Left cardiac atrium (tissue), 4 donors: ENCODE results near the gene PRDM11. TPM values are rescaled to one million over a fixed set of nuclear protein-coding genes. Genes with fewer than 3 reads are reported as not detected.
A peak's percentile ranks its signal among the peaks of the same experiment; 100 is the strongest.

Source experiments
- ATAC-seq, 2 donors: fragments of 200-7000 bp; cut with Tn5 transposase; one replicate each; pipeline ENCODE4 v1.9.1; 2020; ENCODE audit warnings: mild to moderate bottlenecking in 2 of 2, moderate library complexity in 2 of 2
- DNase-seq: peaks from one replicate; pipeline ENCODE4 v3.0.0-alpha.2; 2020
- intact Hi-C, 2 donors: fragments of 100-400 bp; cut with DNase I; formaldehyde crosslinking; loops; one replicate each; pipeline versions ENCODE4 v1.14.1 to v1.15.1; 2022 to 2023
- long read RNA-seq: library from polyadenylated mRNA; unstranded; transcript quantifications from one replicate; pipeline ENCODE4 v2.0.0, GENCODE V29; 2021
- total RNA-seq, 2 donors: library from RNA; stranded (reverse); fragmentation: NEBNext Ultra II Directional; extraction: Animal tissue kit (Norgen Biotek cat#: 25700); gene quantifications; one replicate each; pipeline ENCODE4 v1.2.1, GENCODE V29; 2021
- donor health status: DM: no; HTN: yes; CAD: no.
- donor health status: DM: no; HTN: yes; CAD: no; lungs with severe emphysema.
- donor health status: DM: yes; HTN: yes; CAD: no.
- donor health status: Dilated cardiomyopathy.

PRDM11 gene
- 10 to 100 TPM; 16.1 to 16.3 TPM for total RNA-seq
- long read RNA-seq, partial matches to known transcripts, result 0 of 4 reads
- long read RNA-seq, other reads (novel, unspliced or antisense), result 4 of 4 reads

DNA sequence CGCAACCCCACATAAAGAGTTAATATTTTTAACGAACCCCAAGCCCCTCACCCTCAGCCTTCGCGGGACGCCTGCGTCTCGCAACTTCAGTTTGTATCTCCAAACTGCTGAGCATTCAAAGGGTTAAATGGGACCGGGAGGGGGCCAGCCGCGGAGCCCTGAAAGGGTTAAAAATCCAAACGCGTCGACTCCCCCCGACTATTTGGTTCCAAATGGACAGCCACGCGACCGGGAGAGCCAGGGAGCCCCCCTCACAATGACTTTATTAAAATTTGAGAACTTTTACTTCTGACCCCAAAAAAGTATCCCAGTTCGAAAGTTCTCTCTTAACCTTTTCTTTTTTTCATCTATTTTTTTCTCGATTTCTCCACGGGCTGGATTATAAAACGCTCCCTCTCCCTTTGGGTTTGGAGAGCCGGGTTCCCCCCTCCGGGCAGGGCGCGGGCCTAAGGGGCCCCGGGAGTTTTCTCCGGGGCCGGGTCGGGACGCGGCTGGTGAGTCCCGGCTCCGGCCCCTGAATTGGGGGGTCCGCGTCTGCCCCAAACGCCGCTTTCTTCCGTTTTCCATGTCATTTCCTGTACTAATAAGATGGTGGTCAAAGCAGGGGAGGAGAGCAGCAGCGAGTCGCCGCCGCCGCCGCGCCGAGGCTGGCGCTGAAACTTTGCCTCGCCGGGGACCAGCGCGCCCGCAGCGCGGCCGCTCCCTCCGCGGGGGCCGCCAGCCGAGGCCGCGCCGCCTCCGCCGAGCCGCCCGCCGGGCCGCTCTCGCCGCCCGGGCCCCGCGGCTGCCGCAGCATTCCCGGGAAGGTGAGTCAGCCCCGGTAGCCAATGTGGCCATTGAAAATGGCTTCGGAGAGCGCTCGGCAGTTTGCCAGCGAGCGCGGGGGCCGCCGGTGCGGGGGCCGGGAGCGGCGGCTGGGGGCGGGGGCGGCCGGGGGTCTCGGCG lies at the start of gene PRDM11:
Gene PRDM11, plus strand, starts transcription at position 568 of the 945 bp plus-strand sequence. CDS start 35,128 bp downstream, outside the sequence.
- intact Hi-C loops, result loop anchor here in 1 of 2 donors (2.0 kb wide), 1 partner anchor 34 kb away; no protein-coding TSS in a partner anchor
- ATAC-seq (peak; percentile 6 to 31), DNase-seq (peak; percentile 77)

- intact Hi-C loops, result no loop called here
- DNase-seq, result peak; percentile 72
Measured at GRCh38 chr11:45097721-45098493, 48.5 kb upstream of the PRDM11 start.

DNA sequence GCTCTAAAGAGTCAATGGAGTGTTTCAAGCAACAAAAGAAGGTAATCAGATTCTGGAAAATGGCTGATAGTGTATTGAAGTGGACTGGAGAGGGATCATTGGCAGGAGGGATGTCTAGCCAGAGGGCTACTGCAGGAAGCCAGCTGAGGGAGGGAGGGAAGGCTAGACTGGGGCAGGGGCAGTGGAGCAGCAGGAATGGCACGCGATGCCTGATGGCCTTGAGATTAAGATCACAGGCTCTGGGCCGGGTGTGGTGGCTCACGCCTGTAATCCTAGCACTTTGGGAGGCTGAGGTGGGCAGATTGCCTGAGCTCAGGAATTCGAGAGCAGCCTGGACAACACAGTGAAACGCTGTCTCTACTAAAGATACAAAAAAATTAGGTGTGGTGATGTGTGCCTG lies 47.5 kb upstream of the PRDM11 start:
- DNase-seq, result no peak
- no peak for ATAC-seq
- intact Hi-C loops, result no loop called here

More at GRCh38 chr11:45097721-45098493, 48.5 kb upstream of the PRDM11 start:
- ATAC-seq, result peak; percentile 62 to 80

DNA sequence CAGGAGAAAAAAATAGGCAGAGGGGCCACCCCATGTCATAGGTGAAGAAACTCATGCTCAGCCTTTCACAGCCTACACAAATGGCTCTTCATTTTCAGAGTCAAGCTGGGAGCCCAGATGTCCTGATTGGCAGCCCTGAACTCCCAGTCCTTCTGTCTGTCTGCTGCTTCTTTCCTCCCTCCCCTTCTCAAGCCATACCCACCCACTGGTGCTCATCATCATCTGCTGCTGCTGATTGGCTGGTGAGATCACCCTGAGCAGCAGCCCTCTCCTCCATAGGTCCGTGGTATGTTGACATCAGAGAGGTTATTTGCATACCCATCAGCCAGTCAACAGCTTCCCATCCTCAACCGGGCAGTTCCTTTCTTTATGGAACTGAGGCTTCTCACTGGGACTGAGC lies 46.1 kb upstream of the PRDM11 start:
- DNase-seq, result no peak
- intact Hi-C loops, result loop anchor here (5.0 to 10.0 kb wide), 2 partner anchors 476 to 478 kb away; no protein-coding TSS in a partner anchor
- no peak for ATAC-seq

GRCh38 chr11:45102361-45102809 lies 44.1 kb upstream of the PRDM11 start:
- intact Hi-C loops, result loop anchor here (2.0 to 10.0 kb wide), 3 partner anchors 166 to 480 kb away; no protein-coding TSS in a partner anchor
- ATAC-seq (no peak), DNase-seq (no peak)

GRCh38 chr11:45102810-45103621 lies 43.4 kb upstream of the PRDM11 start:
- peak; percentile 60 to 63 for ATAC-seq
- intact Hi-C loops, result loop anchor here (2.0 to 10.0 kb wide), 3 partner anchors 166 to 481 kb away; no protein-coding TSS in a partner anchor
- DNase-seq, result peak; percentile 64

DNA sequence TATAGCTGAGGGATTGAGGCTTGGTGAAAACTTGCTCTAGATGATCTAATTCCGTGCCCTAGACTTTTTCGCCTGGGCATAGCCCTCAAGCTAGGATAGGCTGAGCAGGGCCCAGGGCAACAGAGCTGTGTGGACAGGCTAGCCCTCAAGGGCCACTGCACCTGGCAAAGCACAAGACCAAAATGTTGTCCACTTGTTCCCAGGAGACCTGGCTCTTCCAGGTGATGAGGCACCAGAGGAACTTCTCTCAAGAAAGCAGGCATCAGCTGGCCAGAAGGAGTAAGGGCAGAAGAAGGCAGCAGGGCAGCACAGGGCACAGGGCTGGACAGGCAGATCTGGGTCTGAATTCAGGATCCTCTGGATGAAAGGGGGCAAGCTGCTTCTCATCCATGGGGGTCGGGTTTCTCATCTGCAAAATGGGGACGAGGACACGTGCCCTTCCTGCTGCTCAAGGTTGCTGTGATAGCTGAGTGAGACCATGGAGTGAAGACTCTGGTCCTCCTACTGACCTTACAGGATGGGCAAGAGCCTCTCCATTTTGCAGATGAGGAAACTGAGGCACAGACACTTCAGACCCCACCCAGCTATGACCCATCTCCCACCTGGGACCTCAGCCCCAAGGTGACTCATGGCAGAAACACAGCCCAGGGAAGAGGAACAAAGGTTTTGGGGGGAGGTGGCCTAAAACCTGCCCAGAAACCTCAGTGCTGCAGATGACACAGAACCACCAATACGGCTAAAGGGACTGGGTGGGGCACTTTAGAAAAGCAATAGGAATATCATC lies 42.2 kb upstream of the PRDM11 start:
- intact Hi-C loops, result loop anchor here (2.0 to 10.0 kb wide), 4 partner anchors 167 to 482 kb away; no protein-coding TSS in a partner anchor
- ATAC-seq (no peak), DNase-seq (no peak)

GRCh38 chr11:45104790-45105084 lies 41.7 kb upstream of the PRDM11 start:
- ATAC-seq (no peak), DNase-seq (no peak)
- intact Hi-C loops, result loop anchor here (2.0 to 10.0 kb wide), 5 partner anchors 168 to 482 kb away; no protein-coding TSS in a partner anchor

DNA sequence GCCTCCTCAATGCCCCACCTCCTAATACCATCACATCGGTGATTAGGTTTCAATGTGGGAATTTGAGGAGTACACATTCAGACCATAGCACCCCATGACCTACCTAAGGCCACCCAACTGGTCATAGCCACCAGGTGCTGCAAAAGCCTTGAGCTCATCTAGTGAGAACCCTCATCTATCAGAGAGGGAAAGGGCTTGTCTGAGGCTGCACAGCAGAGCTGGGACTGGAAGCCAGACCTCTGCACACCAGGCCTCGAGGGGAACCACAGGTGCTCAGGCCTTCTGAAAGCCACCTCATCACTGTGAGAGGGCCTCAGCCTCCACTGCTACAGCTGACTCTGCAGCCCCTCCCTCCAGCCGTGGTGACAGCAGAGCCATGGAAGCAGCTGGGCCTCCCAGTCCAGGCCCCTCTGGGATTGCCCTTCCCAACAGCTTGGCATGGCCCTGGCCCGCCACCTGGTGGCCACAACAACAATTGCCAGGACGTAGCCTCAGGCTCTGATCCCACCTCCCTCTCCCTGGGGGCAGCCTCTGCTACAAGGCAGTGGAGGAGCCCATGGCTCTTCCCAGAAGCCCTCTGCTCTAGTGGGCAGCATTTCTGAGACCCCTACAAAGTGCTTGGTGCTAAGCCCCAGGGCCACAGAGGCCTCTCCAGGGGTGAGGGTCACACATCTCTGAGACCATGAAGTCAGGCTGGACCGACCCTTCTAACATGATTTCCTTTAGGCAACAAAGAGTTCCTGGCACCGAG lies 41.0 kb upstream of the PRDM11 start:
- ATAC-seq (peak; percentile 82 to 84), DNase-seq (peak; percentile 84)
- intact Hi-C loops, result loop anchor here (2.0 to 10.0 kb wide), 4 partner anchors 169 to 481 kb away; no protein-coding TSS in a partner anchor

DNA sequence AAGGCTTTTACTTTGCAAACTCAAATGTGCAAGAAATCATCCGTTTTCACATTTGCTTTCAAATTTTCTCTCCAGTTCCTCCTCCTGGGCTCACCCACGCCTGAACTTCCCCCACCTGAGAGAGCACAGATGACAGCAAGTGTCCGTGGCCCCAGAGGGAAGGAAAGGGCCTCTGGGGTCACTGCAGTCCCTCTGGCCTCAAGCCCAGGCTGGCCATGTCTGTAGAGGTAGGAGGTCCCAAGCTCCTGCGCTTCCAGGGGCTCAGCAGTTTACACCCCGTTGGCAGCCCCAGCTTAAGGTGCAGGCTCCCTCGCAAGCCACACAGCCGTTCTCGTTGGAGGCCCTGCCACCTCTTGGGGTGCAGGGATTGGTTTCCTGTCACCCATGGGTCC lies 40.5 kb upstream of the PRDM11 start:
- ATAC-seq (no peak), DNase-seq (no peak)
- intact Hi-C loops, result loop anchor here (2.0 to 10.0 kb wide), 4 partner anchors 169 to 481 kb away; no protein-coding TSS in a partner anchor

DNA sequence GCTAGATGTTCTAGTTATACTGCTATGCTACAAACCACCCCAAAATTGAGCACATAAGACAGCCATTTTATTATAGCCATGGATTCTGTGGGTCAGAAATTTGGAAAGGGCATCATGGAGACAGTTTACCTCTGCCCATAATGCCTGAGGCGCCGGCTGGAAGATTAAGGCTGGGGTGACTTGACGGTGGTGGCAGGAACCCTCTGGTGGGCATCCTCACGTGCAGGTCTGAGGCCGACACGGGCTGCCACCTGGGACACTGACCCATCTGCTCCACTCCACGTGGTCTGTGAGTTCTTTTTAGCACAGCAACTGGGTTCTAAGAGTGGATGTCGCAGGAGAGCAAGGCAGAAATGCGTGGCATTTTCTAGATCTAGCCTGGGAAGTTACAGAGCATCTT lies 40.0 kb upstream of the PRDM11 start:
- DNase-seq, result no peak
- intact Hi-C loops, result loop anchor here in 1 of 2 donors (5.0 to 10.0 kb wide), 2 partner anchors 226 to 482 kb away; no protein-coding TSS in a partner anchor
- ATAC-seq, result no peak

DNA sequence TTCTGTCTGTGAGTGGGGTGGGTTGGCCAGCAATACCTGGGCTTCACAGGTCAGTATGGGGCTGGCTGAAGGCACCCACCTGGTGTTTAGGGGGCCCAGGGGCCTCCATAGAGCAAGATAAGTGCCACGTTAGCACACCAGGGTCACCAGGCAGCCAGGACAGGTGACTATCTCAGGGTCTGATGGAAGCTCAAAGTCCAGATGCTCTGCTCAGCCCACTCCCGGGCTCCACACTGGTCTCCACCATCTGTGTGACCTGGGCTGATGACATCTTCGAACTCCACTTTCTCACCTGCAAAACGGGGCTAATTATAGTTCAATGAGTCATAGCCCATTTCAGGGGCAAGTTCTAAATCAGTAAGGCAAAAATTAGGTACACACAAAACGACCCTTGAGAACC lies 39.4 kb upstream of the PRDM11 start:
- ATAC-seq (no peak), DNase-seq (no peak)
- intact Hi-C loops, result loop anchor here in 1 of 2 donors (5.0 to 10.0 kb wide), 2 partner anchors 225 to 482 kb away; no protein-coding TSS in a partner anchor

GRCh38 chr11:45108070-45109064 lies 38.1 kb upstream of the PRDM11 start:
- intact Hi-C loops, result loop anchor here in 1 of 2 donors (5.0 to 10.0 kb wide), 2 partner anchors 224 to 484 kb away; no protein-coding TSS in a partner anchor
- ATAC-seq, result no peak
- no peak for DNase-seq

GRCh38 chr11:45109400-45109799 lies 37.0 kb upstream of the PRDM11 start:
- ATAC-seq (no peak), DNase-seq (no peak)
- intact Hi-C loops, result loop anchor here in 1 of 2 donors (5.0 to 10.0 kb wide), 2 partner anchors 223 to 485 kb away; no protein-coding TSS in a partner anchor

GRCh38 chr11:45110562-45110961 lies 35.9 kb upstream of the PRDM11 start:
- DNase-seq, result no peak
- ATAC-seq, result peak; percentile 36 to 65
- intact Hi-C loops, result loop anchor here (1.0 to 10.0 kb wide), 4 partner anchors 144 to 222 kb away; no protein-coding TSS in a partner anchor
